Endothelial cell of umbilical vein (primary cell): ENCODE measurements around the gene SMPX.

Source experiments
- POLR2A ChIP-seq: IDR thresholded peaks from 2 replicates; pipeline ENCODE4 v1.6.1; 2012; ENCODE audit warnings: low read depth, mild to moderate bottlenecking, control low read depth, low read length
- POLR2AphosphoS5 ChIP-seq: IDR thresholded peaks from 2 replicates; pipeline ENCODE4 v1.6.1; 2012; ENCODE audit warnings: low read depth, mild to moderate bottlenecking, control low read depth, low read length, moderate library complexity; ENCODE audit not compliant: insufficient read depth
- TF ChIP-seq, protein P1 (sequence below), 2 donors: IDR thresholded peaks; 1 replicate in 1 of 2; 2 replicates in 1 of 2; pipeline ENCODE4 v1.5.1; 2011; ENCODE audit warnings: low read length in 2 of 2, mild to moderate bottlenecking in 2 of 2, moderate library complexity in 2 of 2, control low read depth in 1 of 2, inconsistent platforms in 1 of 2, low read depth in 1 of 2; ENCODE audit not compliant: insufficient read depth in 1 of 2; ENCODE audit errors: extremely low read depth in 1 of 2

DNA sequence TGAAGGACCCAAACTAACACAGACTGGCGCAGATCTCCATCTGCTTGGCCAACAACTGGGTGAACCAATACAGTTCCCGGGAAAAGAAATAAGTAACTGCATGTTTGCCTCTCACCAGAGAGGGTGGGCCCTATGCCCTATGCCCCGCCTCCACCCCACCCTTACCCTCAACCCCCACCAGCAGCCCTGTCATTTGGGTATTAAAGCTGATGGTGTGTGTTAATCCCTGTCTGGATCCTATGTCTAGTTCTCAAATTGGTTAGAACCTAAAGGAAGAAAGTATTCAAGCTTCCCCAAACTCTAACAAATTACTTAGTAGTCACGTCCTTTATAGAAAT lies 19.0 kb downstream of the SMPX start:
- TF ChIP-seq POLR2A (no peak), POLR2AphosphoS5 (no peak)
- TF ChIP-seq, protein P1, sequence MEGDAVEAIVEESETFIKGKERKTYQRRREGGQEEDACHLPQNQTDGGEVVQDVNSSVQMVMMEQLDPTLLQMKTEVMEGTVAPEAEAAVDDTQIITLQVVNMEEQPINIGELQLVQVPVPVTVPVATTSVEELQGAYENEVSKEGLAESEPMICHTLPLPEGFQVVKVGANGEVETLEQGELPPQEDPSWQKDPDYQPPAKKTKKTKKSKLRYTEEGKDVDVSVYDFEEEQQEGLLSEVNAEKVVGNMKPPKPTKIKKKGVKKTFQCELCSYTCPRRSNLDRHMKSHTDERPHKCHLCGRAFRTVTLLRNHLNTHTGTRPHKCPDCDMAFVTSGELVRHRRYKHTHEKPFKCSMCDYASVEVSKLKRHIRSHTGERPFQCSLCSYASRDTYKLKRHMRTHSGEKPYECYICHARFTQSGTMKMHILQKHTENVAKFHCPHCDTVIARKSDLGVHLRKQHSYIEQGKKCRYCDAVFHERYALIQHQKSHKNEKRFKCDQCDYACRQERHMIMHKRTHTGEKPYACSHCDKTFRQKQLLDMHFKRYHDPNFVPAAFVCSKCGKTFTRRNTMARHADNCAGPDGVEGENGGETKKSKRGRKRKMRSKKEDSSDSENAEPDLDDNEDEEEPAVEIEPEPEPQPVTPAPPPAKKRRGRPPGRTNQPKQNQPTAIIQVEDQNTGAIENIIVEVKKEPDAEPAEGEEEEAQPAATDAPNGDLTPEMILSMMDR (IDR thresholded peaks at IDR 0.05; ENCODE audit: extremely low read depth in 1 of 2, insufficient read depth in 1 of 2, low read depth in 1 of 2, low read length in 2 of 2), result no peak
